Prostate gland (tissue), 2 donors: Measurements from ENCODE around the gene GDF15. TPM values are rescaled to one million over a fixed set of nuclear protein-coding genes. Genes with fewer than 3 reads are reported as not detected.

Experiments
- DNase-seq: peaks from one replicate; pipeline ENCODE4 v3.0.0-alpha.2; 2019; ENCODE audit warnings: low spot score
- H3K27ac ChIP-seq, 2 donors: fragments of 200-600 bp; sonication (generic); 2 replicates each; pipeline ENCODE4 v1.5.1; 2017 to 2019
- H3K27me3 ChIP-seq: fragments of 200-600 bp; sonication (generic); replicated peaks from 2 replicates; pipeline ENCODE4 v1.5.1; 2019; ENCODE audit not compliant: insufficient read depth
- H3K36me3 ChIP-seq, 2 donors: fragments of 200-600 bp; sonication (generic); 1 replicate in 1 of 2; 2 replicates in 1 of 2; pipeline versions ENCODE4 v1.5.1 to v1.8.1; 2017 to 2019
- H3K4me1 ChIP-seq: fragments of 200-600 bp; sonication (generic); replicated peaks from 2 replicates; pipeline ENCODE4 v1.5.1; 2019
- H3K4me3 ChIP-seq, 2 donors: fragments of 200-600 bp; sonication (generic); 2 replicates each; pipeline ENCODE4 v1.5.1; 2017 to 2019
- H3K9me3 ChIP-seq: fragments of 200-600 bp; sonication (generic); 2 replicates; pipeline ENCODE4 v1.5.1; 2017
- POLR2A ChIP-seq: fragments of 450-650 bp; IDR thresholded peaks from one replicate; pipeline ENCODE4 v1.6.1; 2016; ENCODE audit warnings: antibody characterized with exemption, mild to moderate bottlenecking
- POLR2AphosphoS5 ChIP-seq: sonication (generic); formaldehyde crosslinking; IDR thresholded peaks from one replicate; pipeline ENCODE4 v1.6.1; 2017; ENCODE audit warnings: antibody characterized with exemption
- WGBS: methylation state at CpG from one replicate; pipeline ENCODE4 v1.1.5; 2018; 5-methylcytosine and 5-hydroxymethylcytosine counted together
- intact Hi-C: fragments of 100-400 bp; cut with DNase I; formaldehyde crosslinking; loops from one replicate; pipeline ENCODE4 v1.14.2; 2022
- total RNA-seq, 2 donors: library from RNA; depleted of rRNA; stranded (reverse); fragments of >200 nt; gene quantifications; one replicate each; pipeline ENCODE4 v1.1.0, GENCODE V29; 2016
- TF ChIP-seq, protein P1 (sequence below), 4 experiments: fragments of 200-600 bp in 2 of 4; fragments of 450-650 bp in 2 of 4; sonication (generic) in 2 of 4; IDR thresholded peaks; 1 replicate in 3 of 4; 2 replicates in 1 of 4; pipeline ENCODE4 v1.5.1; 2016 to 2019; ENCODE audit warnings: antibody characterized with exemption in 4 of 4, mild to moderate bottlenecking in 2 of 4, moderate library complexity in 2 of 4

Gene GDF15
- total RNA-seq, 2 donors from 2014 or later = 49.6 to 136 TPM

DNA sequence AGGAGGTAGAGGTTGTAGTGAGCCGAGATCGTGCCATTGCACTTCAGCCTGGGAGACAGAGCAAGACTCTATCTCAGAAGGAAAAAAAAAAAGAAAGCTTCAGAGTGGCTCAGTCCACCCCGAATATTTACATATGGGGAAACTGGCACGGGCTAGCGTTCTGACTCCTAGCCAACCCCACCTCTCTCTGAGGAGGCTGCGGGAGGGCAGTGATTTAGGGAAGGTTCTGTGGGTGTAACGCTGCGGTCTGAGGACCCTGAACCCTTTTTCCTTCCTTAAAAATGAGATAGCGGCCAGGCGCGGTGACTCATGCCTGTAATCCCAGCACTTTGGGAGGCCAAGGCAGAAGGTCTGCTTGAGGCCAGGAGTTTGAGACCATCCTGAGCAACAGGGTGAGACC lies 6.5 kb downstream of the GDF15 start:
- Histone ChIP-seq H3K27me3 (no peaks in the 10 kb centered on the region), H3K36me3 (no peaks in the 10 kb centered on the region), H3K27ac (no peak overlapping the region), H3K9me3 (no peaks in the 10 kb centered on the region), H3K4me3 (no peak overlapping the region), H3K4me1 (peaks cover 3% of the 10 kb centered on the region)
- intact Hi-C loops = loop anchor here (5.0 kb wide), 1 partner anchor 35 kb away; no protein-coding TSS in a partner anchor
- peak; percentile 43 for DNase-seq
- TF ChIP-seq, protein P1, sequence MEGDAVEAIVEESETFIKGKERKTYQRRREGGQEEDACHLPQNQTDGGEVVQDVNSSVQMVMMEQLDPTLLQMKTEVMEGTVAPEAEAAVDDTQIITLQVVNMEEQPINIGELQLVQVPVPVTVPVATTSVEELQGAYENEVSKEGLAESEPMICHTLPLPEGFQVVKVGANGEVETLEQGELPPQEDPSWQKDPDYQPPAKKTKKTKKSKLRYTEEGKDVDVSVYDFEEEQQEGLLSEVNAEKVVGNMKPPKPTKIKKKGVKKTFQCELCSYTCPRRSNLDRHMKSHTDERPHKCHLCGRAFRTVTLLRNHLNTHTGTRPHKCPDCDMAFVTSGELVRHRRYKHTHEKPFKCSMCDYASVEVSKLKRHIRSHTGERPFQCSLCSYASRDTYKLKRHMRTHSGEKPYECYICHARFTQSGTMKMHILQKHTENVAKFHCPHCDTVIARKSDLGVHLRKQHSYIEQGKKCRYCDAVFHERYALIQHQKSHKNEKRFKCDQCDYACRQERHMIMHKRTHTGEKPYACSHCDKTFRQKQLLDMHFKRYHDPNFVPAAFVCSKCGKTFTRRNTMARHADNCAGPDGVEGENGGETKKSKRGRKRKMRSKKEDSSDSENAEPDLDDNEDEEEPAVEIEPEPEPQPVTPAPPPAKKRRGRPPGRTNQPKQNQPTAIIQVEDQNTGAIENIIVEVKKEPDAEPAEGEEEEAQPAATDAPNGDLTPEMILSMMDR (IDR thresholded peaks at IDR 0.05) = no peak
- TF ChIP-seq POLR2AphosphoS5 = peak; percentile 31
- 36% methylated on average over 11 of the region's 11 CpGs for WGBS

DNA sequence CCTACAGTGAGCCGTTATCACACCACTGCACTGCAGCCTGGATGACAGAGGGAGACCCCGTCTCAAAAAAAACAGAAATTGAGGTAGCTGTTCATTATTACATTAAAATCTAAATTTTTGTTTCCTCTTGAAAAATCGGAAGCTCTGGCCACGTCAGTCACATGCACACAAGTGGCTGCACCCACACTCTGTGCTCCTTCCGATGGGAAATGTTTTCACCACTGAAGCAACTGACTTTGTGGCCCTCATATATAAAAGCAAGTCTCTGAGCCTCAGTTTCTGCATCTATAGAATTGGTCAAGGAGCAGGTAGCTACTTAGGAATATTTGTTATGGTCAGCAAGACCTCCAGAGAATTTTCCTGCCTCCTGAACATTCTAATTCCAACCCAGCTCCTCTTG lies 7.0 kb downstream of the GDF15 start:
- 76% methylated on average over 5 of the region's 5 CpGs for WGBS
- Histone ChIP-seq H3K27ac (no peak overlapping the region), H3K4me3 (no peak overlapping the region), H3K9me3 (no peaks in the 10 kb centered on the region), H3K4me1 (peaks cover 3% of the 10 kb centered on the region), H3K27me3 (no peaks in the 10 kb centered on the region), H3K36me3 (no peaks in the 10 kb centered on the region)
- TF ChIP-seq, protein P1 (IDR thresholded peaks at IDR 0.05) = no peak
- TF ChIP-seq POLR2A (no peak), POLR2AphosphoS5 (no peak)
- no peak for DNase-seq
- intact Hi-C loops = loop anchor here (5.0 kb wide), 1 partner anchor 36 kb away; no protein-coding TSS in a partner anchor

DNA sequence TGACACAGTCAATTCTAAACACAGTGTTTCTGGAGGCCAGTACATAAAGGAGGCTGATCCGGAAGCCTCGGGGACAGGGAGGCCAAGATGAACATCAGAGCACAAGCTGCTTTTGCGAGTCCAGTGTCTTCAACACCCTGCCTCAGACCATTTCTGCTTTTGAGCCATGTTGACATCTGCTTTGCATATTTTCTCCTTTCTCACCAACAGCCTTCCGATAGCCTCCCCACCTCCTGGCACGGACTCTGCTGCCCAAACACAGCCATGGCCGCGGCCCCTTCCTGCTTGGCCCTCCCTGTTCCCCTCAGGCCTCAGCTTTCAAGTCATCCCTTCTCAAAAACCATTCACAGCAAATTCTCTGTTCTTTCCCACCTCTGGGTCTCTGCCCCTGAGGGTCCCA lies 7.9 kb downstream of the GDF15 start:
- H3K27me3 ChIP-seq = no peaks in the 10 kb centered on the region
- H3K9me3 ChIP-seq = no peaks in the 10 kb centered on the region
- H3K4me1 ChIP-seq = no peaks in the 10 kb centered on the region
- TF ChIP-seq POLR2AphosphoS5 (no peak), POLR2A (no peak)
- TF ChIP-seq, protein P1 (IDR thresholded peaks at IDR 0.05) = no peak
- no peaks in the 10 kb centered on the region for H3K36me3 ChIP-seq
- DNase-seq = no peak
- intact Hi-C loops = loop anchor here (5.0 kb wide), 1 partner anchor 37 kb away; no protein-coding TSS in a partner anchor
- 58% methylated on average over 7 of the region's 7 CpGs for WGBS
- H3K4me3 ChIP-seq = no peak overlapping the region
- no peak overlapping the region for H3K27ac ChIP-seq

DNA sequence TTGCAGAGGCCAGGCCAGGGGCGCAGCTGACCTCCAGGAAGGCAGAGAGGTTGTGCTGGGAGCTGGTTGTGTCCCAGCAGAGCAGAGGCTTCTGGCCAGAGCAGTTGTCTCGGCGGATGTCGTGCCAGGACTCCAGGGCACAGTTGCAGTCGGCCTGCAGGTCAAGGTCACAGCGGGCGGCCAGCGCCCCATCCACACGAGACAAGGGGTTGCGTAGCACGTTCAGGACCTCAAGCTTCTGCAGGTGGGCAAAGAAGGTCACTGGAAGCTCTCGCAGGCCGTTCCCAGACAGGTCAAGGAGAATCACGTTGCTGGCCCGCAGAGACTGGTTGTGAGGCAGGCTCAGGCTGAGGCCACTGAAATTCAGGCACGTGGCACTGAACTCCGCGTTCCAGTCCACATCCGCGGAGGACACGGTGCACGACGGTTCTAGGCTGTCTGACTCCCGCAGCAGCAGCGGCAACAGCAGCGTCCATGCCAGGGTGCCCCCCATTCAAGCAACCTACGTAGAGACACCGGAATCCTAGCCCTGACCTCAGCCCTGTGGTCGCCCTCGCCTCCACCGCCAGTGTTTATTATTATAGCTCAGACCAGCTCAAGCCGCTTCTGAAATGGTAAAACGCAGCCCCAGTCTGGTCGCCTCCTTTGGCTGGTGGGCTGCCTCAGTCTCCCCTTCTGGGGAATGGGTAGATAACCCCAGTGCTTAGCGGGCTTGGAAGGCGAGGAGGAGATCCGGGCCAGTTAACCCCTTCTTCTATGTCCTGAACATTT lies 10.7 kb downstream of the GDF15 start:
- DNase-seq = no peak
- WGBS = 67% methylated on average over 35 of the region's 37 CpGs
- TF ChIP-seq, protein P1 (IDR thresholded peaks at IDR 0.05) = no peak
- no peak for TF ChIP-seq POLR2A
- TF ChIP-seq POLR2AphosphoS5 = no peak

More for the DNA sequence above, 10.7 kb downstream of the GDF15 start:
- Histone ChIP-seq H3K4me3 (no peak overlapping the region), H3K9me3 (no peaks in the 10 kb centered on the region), H3K4me1 (peaks cover under 1% of the 10 kb centered on the region), H3K27me3 (no peaks in the 10 kb centered on the region), H3K27ac (no peak overlapping the region), H3K36me3 (no peaks in the 10 kb centered on the region)
- intact Hi-C loops = no loop called here
